Mucosa of descending colon (tissue), 3 donors: ENCODE results near the gene DSCAML1. TPM values are rescaled to one million over a fixed set of nuclear protein-coding genes. Genes with fewer than 3 reads are reported as not detected.

Experiments used
- ATAC-seq: fragments of 200-7000 bp; cut with Tn5 transposase; one replicate; pipeline ENCODE4 v1.9.1; 2020; ENCODE audit warnings: mild to moderate bottlenecking, moderate library complexity
- DNase-seq, 3 donors: peaks; one replicate each; pipeline ENCODE4 v3.0.0-alpha.2; 2020
- H3K36me3 ChIP-seq: fragments of 200-600 bp; one replicate; pipeline ENCODE4 v1.8.0; 2021; ENCODE audit warnings: low read depth, mild to moderate bottlenecking
- H3K4me1 ChIP-seq: fragments of 200-600 bp; one replicate; pipeline ENCODE4 v1.8.0; 2021; ENCODE audit warnings: low read depth, mild to moderate bottlenecking
- H3K4me3 ChIP-seq: fragments of 200-600 bp; one replicate; pipeline ENCODE4 v1.8.0; 2021; ENCODE audit warnings: mild to moderate bottlenecking
- H3K9me3 ChIP-seq: fragments of 200-600 bp; one replicate; pipeline ENCODE4 v1.8.0; 2021; ENCODE audit warnings: mild to moderate bottlenecking
- intact Hi-C, 2 donors: fragments of 100-400 bp; cut with DNase I in 1 of 2; cut with micrococcal nuclease in 1 of 2; formaldehyde crosslinking; loops; one replicate each; pipeline versions ENCODE4 v1.11.0 to v1.11.1; 2022; cut with DNase I, micrococcal nuclease
- total RNA-seq, 3 donors: library from RNA; stranded (reverse); fragmentation: NEBNext Ultra II Directional in 2 of 3; extraction: Animal tissue kit (Norgen Biotek cat#: 25700) in 2 of 3; gene quantifications; one replicate each; pipeline versions ENCODE4 v1.2.1 to v1.2.4, GENCODE V29; 2021 to 2023
- TF ChIP-seq, protein P1 (sequence below): fragments of 200-600 bp; IDR thresholded peaks from one replicate; pipeline ENCODE4 v1.8.0; 2022; ENCODE audit warnings: antibody characterized with exemption, mild to moderate bottlenecking
- donor health status: DM: no; HTN: no; CAD: no; lungs with moderate emphysema.
- donor health status: DM: no; HTN: no; CAD: no.
- donor health status: DM: no; HTN: yes; CAD: no.

The DSCAML1 gene
- total RNA-seq, 3 donors from 2014 or later: 5.0 to 5.5 (median 5.3) TPM

DNA sequence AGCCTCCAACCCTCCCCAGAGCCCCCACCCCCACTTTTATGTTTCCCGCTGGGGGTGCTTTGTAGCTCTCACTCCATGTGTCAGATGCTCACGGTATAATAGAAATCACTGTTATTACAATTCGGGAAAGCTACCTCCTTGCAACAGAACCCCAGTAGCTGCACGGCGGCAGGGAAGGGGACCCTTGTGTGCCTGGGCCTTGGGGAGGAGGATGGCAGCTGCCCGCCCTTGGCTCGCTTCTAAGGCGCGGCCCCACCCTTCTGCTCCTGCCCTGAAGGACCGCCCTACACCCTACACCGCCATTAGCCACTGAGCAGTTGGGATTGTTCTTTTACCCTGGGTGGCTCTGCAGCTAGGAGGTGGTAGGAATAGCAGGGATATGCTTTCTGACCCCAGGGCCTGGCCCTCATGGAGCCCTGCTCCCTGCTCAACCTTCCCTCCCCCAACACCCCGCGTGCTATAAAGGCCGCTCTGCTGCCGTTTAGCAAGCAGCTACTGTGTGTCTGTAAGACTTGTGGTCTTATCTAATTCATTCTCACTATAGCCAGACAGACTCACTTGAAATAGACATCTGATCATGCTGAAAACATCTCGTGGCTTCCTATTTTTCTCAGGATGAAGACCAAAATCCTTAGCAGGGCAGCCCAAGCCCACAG, 249.7 kb downstream of the DSCAML1 start:
- peak in 1 of 3 donors; percentile 25 for DNase-seq
- ATAC-seq: no peak
- TF ChIP-seq, protein P1, sequence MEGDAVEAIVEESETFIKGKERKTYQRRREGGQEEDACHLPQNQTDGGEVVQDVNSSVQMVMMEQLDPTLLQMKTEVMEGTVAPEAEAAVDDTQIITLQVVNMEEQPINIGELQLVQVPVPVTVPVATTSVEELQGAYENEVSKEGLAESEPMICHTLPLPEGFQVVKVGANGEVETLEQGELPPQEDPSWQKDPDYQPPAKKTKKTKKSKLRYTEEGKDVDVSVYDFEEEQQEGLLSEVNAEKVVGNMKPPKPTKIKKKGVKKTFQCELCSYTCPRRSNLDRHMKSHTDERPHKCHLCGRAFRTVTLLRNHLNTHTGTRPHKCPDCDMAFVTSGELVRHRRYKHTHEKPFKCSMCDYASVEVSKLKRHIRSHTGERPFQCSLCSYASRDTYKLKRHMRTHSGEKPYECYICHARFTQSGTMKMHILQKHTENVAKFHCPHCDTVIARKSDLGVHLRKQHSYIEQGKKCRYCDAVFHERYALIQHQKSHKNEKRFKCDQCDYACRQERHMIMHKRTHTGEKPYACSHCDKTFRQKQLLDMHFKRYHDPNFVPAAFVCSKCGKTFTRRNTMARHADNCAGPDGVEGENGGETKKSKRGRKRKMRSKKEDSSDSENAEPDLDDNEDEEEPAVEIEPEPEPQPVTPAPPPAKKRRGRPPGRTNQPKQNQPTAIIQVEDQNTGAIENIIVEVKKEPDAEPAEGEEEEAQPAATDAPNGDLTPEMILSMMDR: no peak
- intact Hi-C loops: no loop called here
- Histone ChIP-seq H3K4me3 (no peak overlapping the region), H3K4me1 (peaks cover 6% of the 10 kb centered on the region), H3K36me3 (no peaks in the 10 kb centered on the region), H3K9me3 (no peaks in the 10 kb centered on the region)

DNA sequence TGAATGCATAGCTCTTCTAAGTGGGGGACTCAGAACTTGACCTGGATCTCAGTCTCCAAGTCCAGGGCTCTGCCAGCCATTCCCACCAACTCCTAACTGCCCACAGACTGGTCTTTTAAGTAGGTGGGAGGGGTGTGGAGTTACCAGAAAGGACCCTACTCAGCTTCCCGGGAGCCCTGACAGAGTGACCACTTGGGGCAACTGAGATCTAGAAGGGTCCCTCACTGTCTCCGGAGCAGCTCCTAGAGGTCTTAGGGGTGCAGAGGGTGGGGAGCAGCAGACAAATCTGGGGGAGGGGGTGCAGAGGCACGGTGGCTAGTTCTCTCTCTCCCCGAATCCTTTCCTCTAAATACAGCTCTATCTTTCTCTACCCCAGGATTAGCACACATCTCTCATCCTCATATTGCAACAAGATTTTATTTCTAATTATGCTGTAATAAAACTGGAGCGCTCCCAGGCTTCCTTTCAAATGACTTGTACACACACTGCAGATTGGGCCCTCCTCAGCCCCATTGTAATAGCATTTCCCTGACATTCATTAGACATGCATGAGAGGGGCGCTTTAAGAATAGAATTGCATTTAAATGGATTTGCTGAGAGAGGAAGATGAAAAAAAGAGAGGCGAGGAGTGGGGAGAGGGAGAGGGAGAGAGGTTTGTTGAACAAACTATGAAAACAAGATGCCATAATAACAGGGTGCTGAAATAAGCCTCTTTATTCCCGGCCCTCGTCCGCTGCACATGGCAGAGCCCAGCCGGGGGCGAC, 250.4 kb downstream of the DSCAML1 start:
- H3K4me3 ChIP-seq: no peak overlapping the region
- intact Hi-C loops: no loop called here
- H3K36me3 ChIP-seq: no peaks in the 10 kb centered on the region
- peaks cover 6% of the 10 kb centered on the region for H3K4me1 ChIP-seq
- DNase-seq: peak in 1 of 3 donors; percentile 3
- TF ChIP-seq, protein P1: no peak
- ATAC-seq: no peak
- H3K9me3 ChIP-seq: no peaks in the 10 kb centered on the region

DNA sequence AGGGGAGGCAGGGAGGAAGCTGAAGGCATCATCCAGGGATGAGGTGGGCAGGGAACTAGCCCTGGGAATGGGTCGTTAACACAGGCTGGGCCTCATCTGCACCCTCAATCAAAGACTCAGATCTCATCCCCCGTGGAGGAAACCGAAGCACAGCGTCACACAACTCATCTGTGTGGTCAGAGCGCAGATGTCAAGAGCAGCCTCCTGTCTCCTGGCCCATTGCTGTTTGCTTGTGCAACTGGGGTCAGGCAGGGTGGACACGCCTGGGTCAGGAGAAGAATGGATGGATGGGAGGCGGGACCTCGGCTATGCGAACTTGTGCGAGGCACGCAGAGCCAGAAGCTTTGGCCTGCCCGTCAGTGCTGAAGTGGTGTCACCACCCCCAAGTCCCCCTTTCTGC, 251.3 kb downstream of the DSCAML1 start:
- Histone ChIP-seq H3K4me1 (peaks cover 6% of the 10 kb centered on the region), H3K9me3 (no peaks in the 10 kb centered on the region), H3K36me3 (no peaks in the 10 kb centered on the region), H3K4me3 (no peak overlapping the region)
- peak in 1 of 3 donors; percentile 23 for DNase-seq
- TF ChIP-seq, protein P1: no peak
- ATAC-seq: no peak
- intact Hi-C loops: no loop called here

DNA sequence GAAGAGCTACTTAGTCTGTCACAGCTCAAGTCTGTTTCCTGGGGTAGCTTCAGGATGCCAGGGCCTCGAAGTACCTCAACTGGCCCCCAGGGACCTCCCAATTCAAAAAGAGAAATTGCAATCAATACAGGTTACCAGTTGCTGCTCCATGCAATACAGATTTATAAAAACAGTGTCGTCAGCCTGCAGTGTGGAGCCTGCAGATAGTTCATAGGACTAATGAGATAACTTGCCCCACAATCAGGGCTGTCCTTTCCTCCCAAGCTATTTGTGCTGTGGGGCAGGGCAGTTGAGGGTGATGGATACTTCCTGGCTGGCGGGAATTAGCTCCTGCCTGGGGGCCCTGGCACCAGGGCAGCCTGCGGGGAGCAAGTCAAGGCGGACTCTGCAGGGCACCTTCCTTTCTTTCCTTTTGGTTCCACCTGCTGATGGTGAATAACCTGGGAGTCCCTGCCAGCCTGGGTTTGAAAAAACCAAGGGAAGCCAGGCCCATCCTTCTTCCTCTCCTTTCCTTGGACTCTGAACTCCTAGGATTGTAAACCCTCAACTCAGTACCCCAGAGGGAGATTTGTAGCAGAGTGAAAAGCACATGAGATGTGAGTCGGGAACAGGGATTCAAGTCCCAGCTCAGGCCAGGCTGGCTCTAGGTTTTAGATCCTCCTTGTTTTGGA, 252.8 kb downstream of the DSCAML1 start:
- intact Hi-C loops: no loop called here
- DNase-seq (peak in 1 of 3 donors; percentile 33), ATAC-seq (peak; percentile 84)
- Histone ChIP-seq H3K4me1 (peaks cover 6% of the 10 kb centered on the region), H3K9me3 (no peaks in the 10 kb centered on the region), H3K36me3 (no peaks in the 10 kb centered on the region), H3K4me3 (no peak overlapping the region)
- TF ChIP-seq, protein P1: no peak

DNA sequence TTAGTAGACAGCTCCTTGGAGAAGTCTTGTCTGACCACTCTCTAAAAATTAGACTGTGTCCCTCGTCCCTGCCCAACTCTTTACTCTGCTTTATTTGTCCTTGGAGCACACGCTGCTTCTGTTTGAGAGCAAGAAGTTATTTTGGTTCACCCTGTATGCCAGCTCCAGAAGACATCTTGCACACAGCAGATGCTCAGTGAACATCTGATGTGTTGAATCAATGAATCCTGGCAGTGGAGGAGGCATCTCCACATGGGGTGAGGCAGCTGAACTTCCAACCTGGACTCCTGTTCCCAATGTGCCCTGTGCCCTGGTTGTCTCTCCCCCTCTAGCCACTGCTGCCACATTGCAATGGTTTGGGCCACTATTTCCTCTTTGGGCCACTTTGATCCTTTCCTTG, 255.8 kb downstream of the DSCAML1 start:
- no peaks in the 10 kb centered on the region for H3K9me3 ChIP-seq
- H3K4me3 ChIP-seq: no peak overlapping the region
- DNase-seq (no peak), ATAC-seq (no peak)
- H3K4me1 ChIP-seq: peaks cover 6% of the 10 kb centered on the region
- no peaks in the 10 kb centered on the region for H3K36me3 ChIP-seq
- TF ChIP-seq, protein P1: no peak
- intact Hi-C loops: no loop called here
